Measurements from ENCODE around the gene SRRM3. TPM values are rescaled to one million over a fixed set of nuclear protein-coding genes. Genes with fewer than 3 reads are reported as not detected.
A peak's percentile ranks its signal among the peaks of the same experiment; 100 is the strongest.
"Not testable (repeated sequence)": the region's sequence is repeated elsewhere in the genome, so short reads cannot be mapped to it uniquely, and the experiment has no call there.

SRRM3 gene
- total RNA-seq, 1 experiment from 2014 or later = 0.40 TPM

- not testable (repeated sequence) for DNase-seq (ENCODE audit: low read depth)
These were observed 89.2 kb downstream of the SRRM3 start for GRCh38 chr7:76290847-76291350.

- peak; percentile 100 for DNase-seq (ENCODE audit: low read depth)
These were observed 89.9 kb downstream of the SRRM3 start for GRCh38 chr7:76291351-76292212.

- no peak for DNase-seq (ENCODE audit: low read depth)
These were observed 90.5 kb downstream of the SRRM3 start for GRCh38 chr7:76292213-76292573.

- DNase-seq (ENCODE audit: low read depth) = not testable (repeated sequence)
These were observed 91.2 kb downstream of the SRRM3 start for GRCh38 chr7:76292911-76293310.

- no peak for DNase-seq (ENCODE audit: low read depth)
These were observed 91.8 kb downstream of the SRRM3 start for GRCh38 chr7:76293407-76293901.

- DNase-seq (ENCODE audit: low read depth) = peak; percentile 99
These were observed 92.8 kb downstream of the SRRM3 start for GRCh38 chr7:76294344-76295024.

GRCh38 chr7:76296743-76297740, 95.3 kb downstream of the SRRM3 start:
- DNase-seq (ENCODE audit: low read depth) = peak; percentile 89

- DNase-seq (ENCODE audit: low read depth) = peak; percentile 73
These were observed 98.6 kb downstream of the SRRM3 start for GRCh38 chr7:76300166-76300731.

GRCh38 chr7:76301000-76301399, 99.3 kb downstream of the SRRM3 start:
- DNase-seq (ENCODE audit: low read depth) = no peak

GRCh38 chr7:76302347-76303201, 100.9 kb downstream of the SRRM3 start, which contains the start of gene HSPB1:
Gene HSPB1 (plus strand): TSS chr7:76302673. CDS start chr7:76302713, 40 bp downstream.
- DNase-seq (ENCODE audit: low read depth) = peak; percentile 93

GRCh38 chr7:76303202-76304147, 101.8 kb downstream of the SRRM3 start:
- DNase-seq (ENCODE audit: low read depth) = peak; percentile 94

GRCh38 chr7:76304888-76305375, 103.2 kb downstream of the SRRM3 start:
- DNase-seq (ENCODE audit: low read depth) = no peak

- not testable (repeated sequence) for DNase-seq (ENCODE audit: low read depth)
These were observed 107.2 kb downstream of the SRRM3 start for GRCh38 chr7:76308874-76309273.

GRCh38 chr7:76309341-76310101, 107.8 kb downstream of the SRRM3 start:
- not testable (repeated sequence) for DNase-seq (ENCODE audit: low read depth)

GRCh38 chr7:76310102-76310957, 108.6 kb downstream of the SRRM3 start:
- DNase-seq (ENCODE audit: low read depth) = peak; percentile 98

- DNase-seq (ENCODE audit: low read depth) = not testable (repeated sequence)
These were observed 110.1 kb downstream of the SRRM3 start for GRCh38 chr7:76311838-76312237.
